Thoracic aorta (tissue), 2 donors: ENCODE results near the gene PARD3. TPM values are rescaled to one million over a fixed set of nuclear protein-coding genes. Genes with fewer than 3 reads are reported as not detected.

Experiments
- ATAC-seq: fragments of 150-250 bp; one replicate; pipeline ENCODE4 v1.8.0; 2017; ENCODE audit warnings: low read depth; ENCODE audit not compliant: insufficient number of reproducible peaks, low FRiP score
- DNase-seq: peaks from one replicate; pipeline ENCODE4 v3.0.0-alpha.2; 2020; ENCODE audit warnings: low spot score
- H3K27ac ChIP-seq, 2 donors: fragments of 200-600 bp; sonication (generic); 1 replicate in 1 of 2; 2 replicates in 1 of 2; pipeline ENCODE4 v1.5.1; 2016; ENCODE audit warnings: mild to moderate bottlenecking in 2 of 2, moderate library complexity in 2 of 2
- H3K27me3 ChIP-seq: fragments of 200-600 bp; sonication (generic); replicated peaks from 2 replicates; pipeline ENCODE4 v1.6.0; 2016; ENCODE audit warnings: mild to moderate bottlenecking; ENCODE audit not compliant: insufficient read depth
- H3K36me3 ChIP-seq: fragments of 200-600 bp; sonication (generic); one replicate; pipeline ENCODE4 v1.5.1; 2016
- H3K4me1 ChIP-seq, 2 donors: fragments of 200-600 bp; sonication (generic); 1 replicate in 1 of 2; 2 replicates in 1 of 2; pipeline versions ENCODE4 v1.5.1 to v1.6.0; 2016; ENCODE audit warnings: low read depth in 2 of 2, mild to moderate bottlenecking in 1 of 2; ENCODE audit not compliant: control insufficient read depth in 1 of 2
- H3K4me3 ChIP-seq: fragments of 200-600 bp; sonication (generic); 2 replicates; pipeline ENCODE4 v1.5.1; 2016; ENCODE audit warnings: mild to moderate bottlenecking
- H3K9me3 ChIP-seq: fragments of 200-600 bp; sonication (generic); 2 replicates; pipeline ENCODE4 v1.5.1; 2016
- total RNA-seq, 2 donors: library from RNA; depleted of rRNA; stranded (reverse); fragments of >200 nt; gene quantifications; one replicate each; pipeline versions ENCODE4 v1.1.0 to v1.2.3, GENCODE V29; 2016
- TF ChIP-seq, protein P1 (sequence below): fragments of 200-600 bp; sonication (generic); IDR thresholded peaks from one replicate; pipeline ENCODE4 v1.5.1; 2019; ENCODE audit warnings: antibody characterized with exemption

PARD3 gene
- total RNA-seq, 2 donors from 2014 or later, result 16.7 to 34.5 TPM

DNA sequence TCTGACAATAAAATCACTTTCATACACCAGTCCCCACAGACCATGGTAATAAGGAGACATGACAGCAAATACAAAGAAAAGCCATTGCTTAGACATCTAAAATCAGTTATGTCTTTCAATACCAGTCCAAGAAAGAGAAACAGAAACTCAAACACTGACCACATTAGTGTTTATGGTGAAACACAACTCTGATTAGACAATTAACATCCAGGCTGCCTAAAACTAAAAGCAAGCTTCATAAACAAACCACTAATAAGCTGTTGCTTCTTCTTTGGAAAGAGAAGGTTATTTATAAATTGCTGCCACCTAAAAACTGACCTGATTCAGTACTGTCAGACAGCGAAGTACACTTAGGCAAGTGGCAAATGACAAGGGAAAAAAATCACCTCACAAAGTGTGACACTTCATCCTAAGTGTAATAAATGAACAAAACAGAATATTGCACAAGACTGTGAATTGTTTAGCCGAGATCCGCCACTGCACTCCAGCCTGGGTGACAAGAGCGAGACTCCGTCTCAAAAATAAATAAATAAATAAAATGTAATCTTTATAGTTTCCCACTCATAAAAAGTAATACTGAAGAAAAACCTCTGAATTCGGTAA, 277.4 kb downstream of the PARD3 start:
- no peak overlapping the region for H3K27ac ChIP-seq
- no peaks in the 10 kb centered on the region for H3K9me3 ChIP-seq
- TF ChIP-seq, protein P1, sequence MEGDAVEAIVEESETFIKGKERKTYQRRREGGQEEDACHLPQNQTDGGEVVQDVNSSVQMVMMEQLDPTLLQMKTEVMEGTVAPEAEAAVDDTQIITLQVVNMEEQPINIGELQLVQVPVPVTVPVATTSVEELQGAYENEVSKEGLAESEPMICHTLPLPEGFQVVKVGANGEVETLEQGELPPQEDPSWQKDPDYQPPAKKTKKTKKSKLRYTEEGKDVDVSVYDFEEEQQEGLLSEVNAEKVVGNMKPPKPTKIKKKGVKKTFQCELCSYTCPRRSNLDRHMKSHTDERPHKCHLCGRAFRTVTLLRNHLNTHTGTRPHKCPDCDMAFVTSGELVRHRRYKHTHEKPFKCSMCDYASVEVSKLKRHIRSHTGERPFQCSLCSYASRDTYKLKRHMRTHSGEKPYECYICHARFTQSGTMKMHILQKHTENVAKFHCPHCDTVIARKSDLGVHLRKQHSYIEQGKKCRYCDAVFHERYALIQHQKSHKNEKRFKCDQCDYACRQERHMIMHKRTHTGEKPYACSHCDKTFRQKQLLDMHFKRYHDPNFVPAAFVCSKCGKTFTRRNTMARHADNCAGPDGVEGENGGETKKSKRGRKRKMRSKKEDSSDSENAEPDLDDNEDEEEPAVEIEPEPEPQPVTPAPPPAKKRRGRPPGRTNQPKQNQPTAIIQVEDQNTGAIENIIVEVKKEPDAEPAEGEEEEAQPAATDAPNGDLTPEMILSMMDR, result no peak
- no peaks in the 10 kb centered on the region for H3K36me3 ChIP-seq
- peaks cover 6 to 20% of the 10 kb centered on the region in 2 donors for H3K4me1 ChIP-seq
- DNase-seq (no peak), ATAC-seq (no peak)
- H3K4me3 ChIP-seq, result no peak overlapping the region
- no peaks in the 10 kb centered on the region for H3K27me3 ChIP-seq

DNA sequence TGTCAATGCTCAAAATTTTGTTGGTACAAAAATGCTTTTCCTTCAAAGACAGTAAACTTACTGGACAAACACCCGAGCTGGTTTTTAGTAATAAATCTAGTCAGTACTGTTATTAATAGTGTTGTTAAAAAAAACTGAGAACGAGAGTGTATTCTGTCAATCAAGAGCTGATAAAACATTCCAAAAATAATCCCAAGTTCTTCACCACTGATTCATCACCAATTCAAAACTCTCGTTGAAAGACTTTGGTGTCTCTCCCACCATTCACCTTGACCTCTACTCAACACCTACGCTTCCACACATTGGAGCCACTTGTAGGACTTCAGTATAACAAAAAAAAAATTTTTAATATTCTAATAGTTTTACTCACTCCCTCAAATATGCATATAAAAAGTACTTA, 279.2 kb downstream of the PARD3 start:
- ATAC-seq, result no peak
- no peak for DNase-seq
- no peaks in the 10 kb centered on the region for H3K9me3 ChIP-seq
- H3K27me3 ChIP-seq, result no peaks in the 10 kb centered on the region
- TF ChIP-seq, protein P1, result no peak
- no peaks in the 10 kb centered on the region for H3K36me3 ChIP-seq
- no peak overlapping the region for H3K4me3 ChIP-seq
- H3K27ac ChIP-seq, result no peak overlapping the region
- H3K4me1 ChIP-seq, result peaks cover 6 to 20% of the 10 kb centered on the region in 2 donors

DNA sequence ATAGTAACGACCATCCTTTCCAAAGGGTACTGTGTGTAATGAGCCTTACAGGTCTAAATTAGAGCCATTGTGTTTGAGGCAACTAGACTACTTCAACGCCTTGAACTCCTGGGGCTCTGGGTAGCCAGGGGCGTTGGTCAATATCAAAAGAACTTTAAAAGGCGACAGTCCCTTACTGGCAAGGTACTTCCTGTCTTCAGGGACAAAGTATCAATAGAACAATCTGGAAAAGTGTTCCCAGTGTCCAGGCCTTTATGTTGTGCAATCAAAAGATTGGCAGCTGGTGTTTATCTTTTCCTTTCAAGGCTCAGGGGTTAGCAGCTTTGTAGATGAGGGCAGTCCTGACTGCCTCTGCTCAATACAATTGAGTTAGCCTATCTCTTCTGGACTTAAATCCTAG, 284.3 kb downstream of the PARD3 start:
- TF ChIP-seq, protein P1, result no peak
- H3K27me3 ChIP-seq, result no peaks in the 10 kb centered on the region
- H3K27ac ChIP-seq, result no peak overlapping the region
- H3K9me3 ChIP-seq, result no peaks in the 10 kb centered on the region
- no peak for DNase-seq
- H3K36me3 ChIP-seq, result no peaks in the 10 kb centered on the region
- H3K4me3 ChIP-seq, result no peak overlapping the region
- H3K4me1 ChIP-seq, result peaks cover 14 to 32% of the 10 kb centered on the region in 2 donors
- ATAC-seq, result no peak

DNA sequence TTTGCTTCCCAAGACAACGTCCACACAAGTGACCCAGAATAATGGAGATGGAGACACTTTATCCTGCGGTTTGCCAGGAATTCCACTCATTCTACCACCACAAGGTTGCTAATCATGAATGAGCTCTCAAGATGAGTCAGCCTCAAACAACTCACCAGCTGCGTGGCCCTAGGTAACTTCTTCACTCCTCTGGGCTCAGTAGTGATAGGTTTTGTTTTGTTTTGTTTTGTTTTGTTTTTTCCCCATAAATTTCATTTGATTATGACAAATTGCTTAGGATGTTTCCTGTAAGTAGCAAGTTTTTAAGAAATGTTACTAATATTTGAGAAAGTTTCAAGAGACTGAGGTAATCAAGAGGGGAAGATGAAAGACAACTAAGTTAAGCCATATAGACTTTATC, 286.8 kb downstream of the PARD3 start:
- H3K27me3 ChIP-seq, result no peaks in the 10 kb centered on the region
- TF ChIP-seq, protein P1, result no peak
- H3K27ac ChIP-seq, result no peak overlapping the region
- ATAC-seq (no peak), DNase-seq (no peak)
- no peaks in the 10 kb centered on the region for H3K36me3 ChIP-seq
- no peak overlapping the region for H3K4me3 ChIP-seq
- H3K9me3 ChIP-seq, result no peaks in the 10 kb centered on the region
- H3K4me1 ChIP-seq, result peaks cover 14 to 28% of the 10 kb centered on the region in 2 donors

DNA sequence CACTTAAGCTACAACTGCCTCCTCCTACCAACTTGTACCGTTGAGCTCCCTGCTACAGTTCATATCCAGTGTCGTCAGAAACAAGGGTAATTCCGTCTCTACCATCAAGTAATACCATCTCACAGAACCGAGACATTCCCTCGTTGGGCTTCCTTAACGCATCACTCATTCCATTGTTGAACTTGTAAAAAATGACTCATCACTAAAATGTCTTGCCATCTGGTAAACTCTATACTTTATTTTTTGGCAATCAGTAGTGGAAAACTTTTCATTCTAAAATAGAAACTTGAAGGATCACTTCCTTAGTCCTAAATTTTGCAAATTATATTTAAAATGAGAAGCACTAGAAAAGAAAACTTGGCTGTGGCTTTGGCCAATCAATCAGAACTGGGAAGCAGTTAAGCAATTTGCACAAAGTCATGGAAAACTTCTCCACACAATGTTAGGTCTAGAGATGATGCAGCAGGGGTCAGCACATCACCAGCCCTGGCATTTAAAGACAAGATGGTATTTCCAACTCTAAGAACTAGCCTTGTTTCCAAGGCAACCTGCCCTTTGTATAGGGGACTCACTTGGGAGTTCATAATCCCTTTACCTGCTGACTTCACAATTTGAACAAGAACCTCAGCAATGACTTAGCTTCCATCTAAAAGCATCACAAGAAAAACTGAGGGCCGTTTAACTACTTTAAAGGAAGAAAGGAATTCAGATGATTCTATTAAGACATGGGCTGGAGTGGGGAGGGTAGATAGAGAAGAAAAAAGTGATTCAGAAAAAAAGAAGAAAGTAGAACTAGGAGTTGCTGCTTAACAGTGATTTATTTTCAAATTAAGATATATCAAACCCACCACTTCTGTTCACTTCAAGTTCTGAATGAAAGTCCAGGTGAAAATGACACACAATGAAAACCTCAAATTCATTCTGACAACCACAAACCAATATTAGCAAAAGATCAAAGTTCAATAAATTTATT, 288.1 kb downstream of the PARD3 start:
- no peaks in the 10 kb centered on the region for H3K27me3 ChIP-seq
- peak overlapping the region; percentile 26 for H3K4me3 ChIP-seq
- DNase-seq (no peak), ATAC-seq (peak; percentile 76)
- no peaks in the 10 kb centered on the region for H3K36me3 ChIP-seq
- H3K4me1 ChIP-seq, result peaks cover 14 to 28% of the 10 kb centered on the region in 2 donors
- peak overlapping the region; percentile 75 to 85 for H3K27ac ChIP-seq
- TF ChIP-seq, protein P1, result no peak
- no peaks in the 10 kb centered on the region for H3K9me3 ChIP-seq
